GM08714 (cell line): ENCODE results near the gene SDF2L1.
"Not testable (repeated sequence)": the region's sequence is repeated elsewhere in the genome, so short reads cannot be mapped to it uniquely, and the experiment has no call there.

Experiments
- H3K4me3 ChIP-seq: fragments of 200-500 bp; sonication (Bioruptor generic); 2 replicates; pipeline ENCODE4 v1.5.1; 2014; ENCODE audit warnings: mild to moderate bottlenecking, low read length, inconsistent platforms
- ZNF274 ChIP-seq: IDR thresholded peaks from 2 replicates; pipeline ENCODE4 v1.6.1; 2012; ENCODE audit warnings: mild to moderate bottlenecking, low read depth, low read length

Gene SDF2L1

DNA sequence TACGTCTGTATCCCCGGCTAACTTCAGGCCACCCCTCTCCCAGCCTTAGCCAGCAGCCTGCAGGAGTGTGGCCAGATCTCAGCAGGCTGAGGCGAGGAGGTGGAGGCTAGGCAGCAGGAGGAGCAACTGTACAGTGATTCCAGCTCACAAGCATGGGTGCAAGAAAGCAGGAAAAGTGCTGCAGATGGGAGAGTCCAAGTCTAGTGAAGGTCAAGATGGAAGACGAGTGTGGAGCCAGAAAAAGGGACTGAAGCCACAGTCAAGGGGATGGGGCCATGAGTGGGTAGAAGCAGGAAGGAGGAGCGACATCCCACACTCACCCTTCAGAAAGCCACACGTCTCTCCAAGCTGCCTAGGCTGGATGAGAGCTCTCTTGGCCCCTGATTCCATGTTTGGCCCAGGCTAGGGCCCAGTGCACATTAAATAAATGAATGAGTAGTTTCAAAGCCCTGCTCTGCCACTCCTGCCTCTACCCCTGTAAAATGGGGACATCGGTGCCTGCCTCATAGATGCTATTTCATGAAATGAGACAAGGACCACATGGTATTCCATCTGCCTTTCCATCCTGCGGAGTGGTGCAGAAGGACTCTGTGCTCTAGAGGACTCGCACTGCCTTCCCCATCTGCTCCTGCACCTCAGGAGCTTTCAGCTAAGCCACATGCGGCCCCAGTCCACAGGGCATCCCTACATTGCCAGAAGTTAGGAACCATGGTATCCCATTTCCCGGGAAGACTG, 15.2 kb upstream of the SDF2L1 start:
- H3K4me3 ChIP-seq: no peak overlapping the region
- no peak for TF ChIP-seq ZNF274

GRCh38 chr22:21628386-21629254, 13.5 kb upstream of the SDF2L1 start:
- no peak for TF ChIP-seq ZNF274
- H3K4me3 ChIP-seq: peak overlapping the region; percentile 86; the same call in 1 of the 2 replicates

DNA sequence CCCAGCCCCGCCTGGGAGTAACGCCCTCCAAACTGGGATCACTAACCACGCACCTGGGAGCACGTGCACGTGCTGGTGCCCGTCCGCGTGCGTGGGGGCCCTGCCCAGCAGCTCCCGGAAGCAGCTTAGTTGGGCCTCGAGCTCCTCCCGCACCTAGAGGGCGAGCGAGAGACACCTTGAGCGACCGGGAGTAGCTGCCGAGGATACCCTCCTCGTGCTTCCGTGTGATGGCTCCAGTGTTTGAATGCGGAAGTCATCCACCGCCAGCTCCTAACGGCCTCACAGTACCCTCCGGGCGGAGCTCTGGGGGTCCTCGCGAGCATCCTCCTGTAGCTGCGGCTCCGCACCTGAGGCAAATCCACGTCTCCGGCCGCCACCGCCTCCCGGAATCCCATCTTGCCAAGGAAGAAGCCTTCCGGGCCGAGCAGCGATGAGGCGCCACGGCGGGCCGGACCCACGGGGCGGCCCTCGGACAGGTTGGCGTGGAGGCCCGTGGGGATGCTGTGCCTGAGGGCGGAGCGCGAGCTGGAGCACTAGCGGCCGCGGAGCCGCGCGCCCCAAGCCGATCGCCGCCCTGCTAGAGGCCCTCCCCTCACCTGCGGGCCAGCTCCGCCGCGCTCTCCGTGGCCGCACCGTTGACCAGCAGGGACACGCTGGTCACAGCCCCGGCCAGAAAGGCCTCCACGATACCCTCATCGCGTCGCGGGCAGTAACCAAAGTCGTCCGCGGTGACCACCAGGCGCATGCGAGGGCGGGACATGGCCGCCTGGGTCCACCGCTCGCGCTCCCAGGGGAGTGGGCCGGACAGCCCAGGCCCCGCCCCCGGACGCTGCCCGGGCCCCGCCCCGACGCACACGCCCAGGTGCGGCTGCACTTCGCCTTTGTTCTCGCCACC, 12.6 kb upstream of the SDF2L1 start, which contains the start of gene YDJC:
TSS of gene YDJC (minus strand) at position 768 of the 895 bp plus-strand sequence. CDS start at position 760, 8 bp downstream.
- peak within 1 kb of the TSS; percentile 86 for H3K4me3 ChIP-seq
- TF ChIP-seq ZNF274: no peak

- no peak for TF ChIP-seq ZNF274
- H3K4me3 ChIP-seq: no peak overlapping the region
These were observed 11.1 kb upstream of the SDF2L1 start for GRCh38 chr22:21631025-21631424.

DNA sequence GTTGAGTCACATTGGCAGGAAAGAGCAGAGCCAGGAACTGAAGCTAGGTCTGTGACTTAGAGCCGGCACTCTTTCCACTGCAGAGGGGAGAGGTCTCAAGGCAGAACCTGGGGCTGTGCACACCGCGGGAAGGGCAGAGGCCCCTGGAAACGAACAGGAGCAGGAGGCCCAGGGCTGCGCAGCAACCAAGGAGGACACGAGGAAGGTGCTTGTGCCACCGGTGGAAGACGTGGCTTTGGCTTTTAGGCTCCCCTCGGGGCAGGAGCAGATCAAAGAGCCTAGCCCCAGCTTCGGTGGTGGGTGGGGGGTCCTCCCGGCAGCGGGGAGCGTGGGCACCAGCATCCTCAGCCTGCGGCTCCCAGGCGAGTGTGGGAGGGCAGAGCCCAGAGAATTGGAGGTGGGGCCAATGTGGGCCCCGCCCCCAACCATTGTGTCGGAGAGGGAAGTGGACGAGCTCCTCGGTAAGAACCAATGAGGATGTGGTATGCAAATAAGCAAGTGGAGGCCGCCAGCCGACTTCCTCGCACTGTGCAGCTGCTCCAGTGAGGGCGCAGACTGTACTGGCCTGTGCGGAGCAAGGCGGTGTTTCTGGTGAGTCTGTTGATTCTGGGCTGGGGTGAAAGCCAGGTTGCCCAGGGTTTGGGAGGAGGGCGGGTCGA, 9.7 kb upstream of the SDF2L1 start, which contains the start of gene CCDC116:
TSS of gene CCDC116 (plus strand) at position 524 of the 659 bp plus-strand sequence. CDS start 422 bp downstream, outside the sequence.
- H3K4me3 ChIP-seq: no peak within 1 kb of the TSS
- TF ChIP-seq ZNF274: no peak

DNA sequence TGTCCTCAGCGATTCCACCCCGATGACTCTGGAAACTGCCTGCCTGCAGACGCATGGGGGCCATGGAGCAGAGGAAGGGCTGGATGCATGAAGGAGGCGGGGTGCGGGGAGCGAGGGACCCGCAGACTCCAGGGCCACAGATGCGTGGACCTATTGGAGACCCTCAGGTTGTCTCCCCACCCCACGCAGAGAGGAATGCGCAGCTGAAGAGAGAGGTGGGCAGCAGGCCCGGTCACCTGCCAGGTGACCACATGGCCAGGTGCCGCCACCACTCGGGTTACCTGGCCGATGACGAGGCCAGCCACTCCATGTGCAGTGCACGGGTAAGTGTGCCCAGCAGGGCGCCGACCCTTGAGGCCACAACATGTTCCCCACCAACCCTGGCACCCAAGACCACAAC, 9.2 kb upstream of the SDF2L1 start:
- H3K4me3 ChIP-seq: no peak overlapping the region
- no peak for TF ChIP-seq ZNF274

- no peak overlapping the region for H3K4me3 ChIP-seq
- no peak for TF ChIP-seq ZNF274
These were observed 8.6 kb upstream of the SDF2L1 start for GRCh38 chr22:21633481-21633880.

- TF ChIP-seq ZNF274: no peak
- no peak overlapping the region for H3K4me3 ChIP-seq
These were observed 8.0 kb upstream of the SDF2L1 start for GRCh38 chr22:21634081-21634480.

- H3K4me3 ChIP-seq: no peak overlapping the region
- TF ChIP-seq ZNF274: no peak
These were observed 7.3 kb upstream of the SDF2L1 start for GRCh38 chr22:21634844-21635243.

GRCh38 chr22:21635771-21636510, 6.2 kb upstream of the SDF2L1 start:
- no peak overlapping the region for H3K4me3 ChIP-seq
- no peak for TF ChIP-seq ZNF274

- TF ChIP-seq ZNF274: no peak
- H3K4me3 ChIP-seq: no peak overlapping the region
These were observed 5.4 kb upstream of the SDF2L1 start for GRCh38 chr22:21636629-21637218.

DNA sequence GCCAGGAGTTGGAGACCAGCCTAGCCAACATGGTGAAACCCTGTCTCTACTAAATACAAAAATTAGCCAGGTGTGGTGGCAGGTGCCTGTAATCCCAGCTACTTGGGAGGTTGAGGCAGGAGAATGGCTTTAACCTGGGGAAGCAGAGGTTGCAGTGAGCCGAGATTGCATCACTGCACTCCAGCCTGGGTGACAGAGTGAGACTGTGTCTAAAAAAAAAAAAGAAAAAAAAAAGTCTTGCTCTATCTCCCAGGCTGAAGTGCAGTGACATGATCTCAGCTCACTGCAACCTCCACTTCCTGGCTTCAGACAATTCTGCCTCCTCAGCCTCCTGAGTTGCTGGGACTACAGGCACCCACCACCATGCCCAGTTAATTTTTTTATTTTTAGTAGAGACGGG, 4.7 kb upstream of the SDF2L1 start:
- not testable (repeated sequence) for H3K4me3 ChIP-seq

DNA sequence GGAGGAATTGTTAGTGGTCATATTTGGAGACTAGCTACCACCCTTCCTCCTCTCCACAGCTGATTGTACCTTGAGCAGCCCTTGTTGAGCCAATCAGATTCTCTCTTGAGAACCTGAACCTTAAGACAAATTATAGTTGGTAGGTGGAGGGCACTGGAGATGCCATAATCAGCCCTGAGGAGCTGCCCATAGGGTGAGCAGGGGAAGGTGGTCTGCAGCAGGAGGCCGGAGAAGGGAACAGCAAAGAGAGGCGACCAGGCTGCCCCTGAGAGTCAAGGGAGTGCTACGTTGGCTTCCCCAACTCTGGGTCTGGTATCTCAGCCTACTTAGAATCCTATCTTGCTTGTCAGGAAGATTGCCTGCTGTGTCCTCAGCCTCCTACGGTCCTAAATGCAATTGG, 2.7 kb upstream of the SDF2L1 start:
- TF ChIP-seq ZNF274: no peak
- H3K4me3 ChIP-seq: no peak overlapping the region
